A549 (cell line): ENCODE measurements around the gene IL1R1. TPM values are rescaled to one million over a fixed set of nuclear protein-coding genes. Genes with fewer than 3 reads are reported as not detected.

Experiments
- ATAC-seq, 2 experiments: fragments of 200-7000 bp in 1 of 2; fragments of >200 bp in 1 of 2; cut with Nextera tagmentation in 1 of 2; cut with Tn5 transposase in 1 of 2; 3 replicates each; pipeline versions ENCODE4 v1.8.0 to v1.9.1; 2018 to 2020; ENCODE audit warnings: mild to moderate bottlenecking in 1 of 2, moderate library complexity in 1 of 2
- CTCF ChIA-PET: fragments of 300-600 bp; sonication (Branson Sonifier 250); formaldehyde crosslinking; extraction: SDS; loops from one replicate; lab custom pipeline; 2021; ENCODE audit warnings: antibody characterized with exemption, inconsistent platforms; lab: Yijun Ruan, JAX
- POLR2A ChIA-PET: fragments of 350-600 bp; formaldehyde crosslinking; extraction: SDS; loops from one replicate; lab custom pipeline; 2021; ENCODE audit warnings: antibody characterized with exemption, inconsistent platforms; lab: Yijun Ruan, JAX
- DNase-seq, 2 experiments: peaks; one replicate each; pipeline versions ENCODE4 v3.0.0 to v3.0.0-alpha.2; 2011 to 2016; ENCODE audit warnings: low read depth in 1 of 2, low spot score in 1 of 2
- FAIRE-seq: peaks from 2 replicates; lab custom pipeline; 2011; peaks lifted over from hg19 to GRCh38; lab: Jason Lieb, UNC
- H3K27ac ChIP-seq, 2 experiments: fragments of >200 bp; sonication (Bioruptor Twin); formaldehyde crosslinking; 3 replicates each; pipeline ENCODE4 v1.5.1; 2016 to 2017
- H3K4me1 ChIP-seq: fragments of >200 bp; sonication (Bioruptor Twin); formaldehyde crosslinking; 3 replicates; pipeline ENCODE4 v1.6.1; 2016
- H3K4me2 ChIP-seq: fragments of >200 bp; sonication (Bioruptor Twin); formaldehyde crosslinking; 3 replicates; pipeline ENCODE4 v1.6.1; 2016
- H3K4me3 ChIP-seq: fragments of >200 bp; sonication (Bioruptor Twin); formaldehyde crosslinking; 3 replicates; pipeline ENCODE4 v1.5.1; 2016
- H3K9me3 ChIP-seq: fragments of >200 bp; sonication (Bioruptor Twin); formaldehyde crosslinking; 3 replicates; pipeline ENCODE4 v1.6.1; 2016
- CBX2 ChIP-seq: fragments of 200-600 bp; sonication (generic); IDR thresholded peaks from 2 replicates; pipeline ENCODE4 v1.6.1; 2016; ENCODE audit warnings: low read depth, mild to moderate bottlenecking, borderline replicate concordance
- CEBPB ChIP-seq, 2 experiments: fragments of >200 bp in 1 of 2; sonication (Bioruptor Twin) in 1 of 2; formaldehyde crosslinking in 1 of 2; IDR thresholded peaks; 2 replicates each; pipeline ENCODE4 v1.6.1; 2012 to 2016
- CHD4 ChIP-seq: fragments of 200-600 bp; sonication (generic); IDR thresholded peaks from 2 replicates; pipeline ENCODE4 v1.6.1; 2016; ENCODE audit warnings: antibody characterized with exemption, mild to moderate bottlenecking, borderline replicate concordance
- EP300 ChIP-seq, 2 experiments: fragments of >200 bp; sonication (Bioruptor Twin); formaldehyde crosslinking; IDR thresholded peaks; 2 replicates in 1 of 2; 3 replicates in 1 of 2; pipeline ENCODE4 v1.6.1; 2016 to 2017
- FOSB ChIP-seq: fragments of 250-450 bp; sonication (Bioruptor Pico); IDR thresholded peaks from 2 replicates; pipeline ENCODE4 v1.5.0; 2020; ENCODE audit warnings: mild to moderate bottlenecking, moderate library complexity
- FOXS1 ChIP-seq: fragments of 250-450 bp; sonication (Bioruptor Pico); IDR thresholded peaks from 2 replicates; pipeline ENCODE4 v1.5.0; 2020; ENCODE audit warnings: mild to moderate bottlenecking, moderate library complexity
- HDAC2 ChIP-seq: fragments of 200-600 bp; sonication (generic); IDR thresholded peaks from 2 replicates; pipeline ENCODE4 v1.6.1; 2016
- HOXA7 ChIP-seq: fragments of 250-450 bp; sonication (Bioruptor Pico); IDR thresholded peaks from 2 replicates; pipeline ENCODE4 v1.5.0; 2020; ENCODE audit warnings: mild to moderate bottlenecking, moderate library complexity
- HOXB13 ChIP-seq: fragments of 250-450 bp; sonication (Bioruptor Pico); IDR thresholded peaks from 2 replicates; pipeline ENCODE4 v1.5.0; 2020; ENCODE audit warnings: low read depth, mild to moderate bottlenecking, moderate library complexity
- HOXB5 ChIP-seq: fragments of 250-450 bp; sonication (Bioruptor Pico); IDR thresholded peaks from 2 replicates; pipeline ENCODE4 v1.5.0; 2020; ENCODE audit warnings: mild to moderate bottlenecking, moderate library complexity
- JUN ChIP-seq, 2 experiments: fragments of >200 bp; sonication (Bioruptor Twin); formaldehyde crosslinking; IDR thresholded peaks; 2 replicates in 1 of 2; 3 replicates in 1 of 2; pipeline ENCODE4 v1.6.1; 2016 to 2017
- KDM1A ChIP-seq: fragments of 200-600 bp; sonication (generic); IDR thresholded peaks from 2 replicates; pipeline ENCODE4 v1.6.1; 2016; ENCODE audit warnings: low read depth, mild to moderate bottlenecking
- MAFK ChIP-seq: fragments of 450-650 bp; IDR thresholded peaks from 2 replicates; pipeline ENCODE4 v1.6.1; 2014; ENCODE audit not compliant: partially characterized antibody
- NFE2L2 ChIP-seq: fragments of 150-350 bp; conservative IDR thresholded peaks from 2 replicates; pipeline ENCODE4 v1.6.1; 2014; ENCODE audit warnings: low read length
- NR3C1 ChIP-seq: fragments of >200 bp; sonication (Bioruptor Twin); formaldehyde crosslinking; IDR thresholded peaks from 3 replicates; pipeline ENCODE4 v1.6.1; 2017
- RARB ChIP-seq: fragments of 250-450 bp; sonication (Bioruptor Pico); IDR thresholded peaks from 2 replicates; pipeline ENCODE4 v1.8.0; 2021; ENCODE audit warnings: mild to moderate bottlenecking, moderate library complexity
- RNF2 ChIP-seq: fragments of 200-600 bp; sonication (generic); IDR thresholded peaks from 2 replicates; pipeline ENCODE4 v1.6.1; 2016; ENCODE audit warnings: low read depth, mild to moderate bottlenecking, antibody characterized with exemption, moderate library complexity, borderline replicate concordance
- SMC3 ChIP-seq: fragments of >200 bp; sonication (Bioruptor Twin); formaldehyde crosslinking; IDR thresholded peaks from 3 replicates; pipeline ENCODE4 v1.6.1; 2018; ENCODE audit warnings: inconsistent platforms
- TFCP2L1 ChIP-seq: fragments of 250-450 bp; sonication (Bioruptor Pico); IDR thresholded peaks from 2 replicates; pipeline ENCODE4 v1.5.0; 2021; ENCODE audit warnings: mild to moderate bottlenecking
- TP53 ChIP-seq: fragments of 250-450 bp; sonication (Bioruptor Pico); IDR thresholded peaks from 2 replicates; pipeline ENCODE4 v1.5.0; 2021; ENCODE audit warnings: mild to moderate bottlenecking, moderate library complexity
- ZSCAN20 ChIP-seq: fragments of 250-450 bp; sonication (Bioruptor Pico); IDR thresholded peaks from 2 replicates; pipeline ENCODE4 v1.8.0; 2022; ENCODE audit warnings: mild to moderate bottlenecking, moderate library complexity
- WGBS: methylation state at CpG from one replicate; pipeline ENCODE4 v1.1.6; 2017; ENCODE audit errors: missing lambda C conversion rate; 5-methylcytosine and 5-hydroxymethylcytosine counted together
- polyA plus RNA-seq, 4 experiments: library from polyadenylated mRNA; depleted of rRNA in 3 of 4; stranded (reverse); fragments of >200 nt; fragmentation: RNase III in 1 of 4; extraction: RNeasy Plus Mini Kit Qiagen cat#74134 plus additional on column Dnase treatment in 1 of 4; gene quantifications; 2 replicates in 3 of 4; 3 replicates in 1 of 4; pipeline ENCODE4 v1.2.3, GENCODE V29; 2011 to 2017
- TF ChIP-seq, protein P1 (sequence below): fragments of 450-650 bp; IDR thresholded peaks from 2 replicates; pipeline ENCODE4 v1.6.1; 2014; ENCODE audit warnings: antibody characterized with exemption
- TF ChIP-seq, protein P2 (sequence below): IDR thresholded peaks from 2 replicates; pipeline ENCODE4 v1.6.1; 2012; ENCODE audit warnings: low read depth, borderline replicate concordance
- TF ChIP-seq, protein P3 (sequence below): IDR thresholded peaks from 2 replicates; pipeline ENCODE4 v1.6.1; 2012
- TF ChIP-seq, protein P4 (sequence below): fragments of >200 bp; sonication (Bioruptor Twin); formaldehyde crosslinking; IDR thresholded peaks from 3 replicates; pipeline ENCODE4 v1.6.1; 2016
- TF ChIP-seq, protein P5 (sequence below): fragments of >200 bp; sonication (Bioruptor Twin); formaldehyde crosslinking; IDR thresholded peaks from 2 replicates; pipeline ENCODE4 v1.6.1; 2016

IL1R1 gene
- polyA plus RNA-seq, 2 of the 4 experiments (the other 2 are of a cell fraction) = 32.5 to 34.7 TPM

DNA sequence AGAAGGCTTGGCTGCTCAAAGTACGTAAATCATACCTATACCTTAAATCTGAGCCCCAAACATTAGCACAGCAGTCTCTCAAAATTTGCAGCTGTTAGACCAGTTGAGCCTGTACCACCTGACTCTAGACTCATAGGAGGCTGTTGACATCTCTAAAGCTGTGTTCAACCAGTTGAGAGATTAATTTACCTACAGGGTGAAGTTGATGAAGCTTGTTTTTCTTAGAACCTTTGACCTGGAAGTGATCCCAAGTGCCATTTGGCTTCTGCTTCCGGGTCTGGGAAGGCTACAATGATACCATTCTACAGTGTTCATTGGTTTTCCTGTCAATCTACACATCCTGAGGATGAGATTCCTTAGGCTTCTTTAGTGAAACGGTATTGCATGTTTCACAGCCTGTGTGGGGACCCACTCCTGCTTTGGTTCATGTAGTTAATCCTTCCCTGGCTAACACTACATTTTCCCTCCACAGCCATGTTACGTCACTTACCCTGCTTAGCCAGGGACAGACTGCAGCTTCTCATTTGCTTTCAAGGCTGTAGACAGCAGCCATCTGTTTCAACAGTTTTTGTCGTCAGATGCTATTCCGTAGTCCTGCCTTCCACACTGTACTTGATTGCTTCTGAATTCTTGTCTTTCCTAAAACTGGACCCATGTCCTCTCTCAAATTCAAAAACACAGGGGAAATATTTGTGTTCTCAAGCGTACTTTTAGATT, 39.5 kb downstream of the IL1R1 start:
- no peak for TF ChIP-seq JUN (IDR thresholded peaks at IDR 0.05)
- TF ChIP-seq, protein P1, sequence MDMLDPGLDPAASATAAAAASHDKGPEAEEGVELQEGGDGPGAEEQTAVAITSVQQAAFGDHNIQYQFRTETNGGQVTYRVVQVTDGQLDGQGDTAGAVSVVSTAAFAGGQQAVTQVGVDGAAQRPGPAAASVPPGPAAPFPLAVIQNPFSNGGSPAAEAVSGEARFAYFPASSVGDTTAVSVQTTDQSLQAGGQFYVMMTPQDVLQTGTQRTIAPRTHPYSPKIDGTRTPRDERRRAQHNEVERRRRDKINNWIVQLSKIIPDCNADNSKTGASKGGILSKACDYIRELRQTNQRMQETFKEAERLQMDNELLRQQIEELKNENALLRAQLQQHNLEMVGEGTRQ = no peak
- no peak for TF ChIP-seq SMC3
- TF ChIP-seq HDAC2 = no peak
- no peak for TF ChIP-seq HOXB5 (CRISPR knock-in tag)
- TF ChIP-seq CHD4 = no peak
- no peak for TF ChIP-seq RNF2
- TF ChIP-seq, protein P2, sequence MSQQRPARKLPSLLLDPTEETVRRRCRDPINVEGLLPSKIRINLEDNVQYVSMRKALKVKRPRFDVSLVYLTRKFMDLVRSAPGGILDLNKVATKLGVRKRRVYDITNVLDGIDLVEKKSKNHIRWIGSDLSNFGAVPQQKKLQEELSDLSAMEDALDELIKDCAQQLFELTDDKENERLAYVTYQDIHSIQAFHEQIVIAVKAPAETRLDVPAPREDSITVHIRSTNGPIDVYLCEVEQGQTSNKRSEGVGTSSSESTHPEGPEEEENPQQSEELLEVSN = no peak
- TF ChIP-seq TP53 (CRISPR knock-in tag) = no peak
- no peak for TF ChIP-seq TFCP2L1 (CRISPR knock-in tag)
- no peak for TF ChIP-seq RARB (CRISPR knock-in tag)
- TF ChIP-seq HOXA7 (CRISPR knock-in tag) = no peak
- TF ChIP-seq NR3C1 = no peak
- TF ChIP-seq CBX2 = no peak
- no peak for TF ChIP-seq FOXS1 (CRISPR knock-in tag)
- no peak for TF ChIP-seq NFE2L2
- no peak for TF ChIP-seq HOXB13
- Histone ChIP-seq H3K4me2 (no peak overlapping the region), H3K4me3 (no peak overlapping the region), H3K9me3 (no peaks in the 10 kb centered on the region), H3K4me1 (no peaks in the 10 kb centered on the region), H3K27ac (no peak overlapping the region)
- no peak for DNase-seq
- ChIA-PET CTCF (interaction anchor here (0.6 to 2.5 kb wide), 4 partner anchors 15 to 162 kb away, joined by 3 to 5 read pairs (median 4); no protein-coding TSS in a partner anchor), POLR2A (interaction anchor here (0.6 kb wide), 1 partner anchor 174 kb away, joined by 7 read pairs; no protein-coding TSS in a partner anchor)
- ATAC-seq = no peak; a peak in 1 of 6 replicates
- WGBS = 88% methylated on average over 7 of the region's 7 CpGs
- FAIRE-seq = no peak

DNA sequence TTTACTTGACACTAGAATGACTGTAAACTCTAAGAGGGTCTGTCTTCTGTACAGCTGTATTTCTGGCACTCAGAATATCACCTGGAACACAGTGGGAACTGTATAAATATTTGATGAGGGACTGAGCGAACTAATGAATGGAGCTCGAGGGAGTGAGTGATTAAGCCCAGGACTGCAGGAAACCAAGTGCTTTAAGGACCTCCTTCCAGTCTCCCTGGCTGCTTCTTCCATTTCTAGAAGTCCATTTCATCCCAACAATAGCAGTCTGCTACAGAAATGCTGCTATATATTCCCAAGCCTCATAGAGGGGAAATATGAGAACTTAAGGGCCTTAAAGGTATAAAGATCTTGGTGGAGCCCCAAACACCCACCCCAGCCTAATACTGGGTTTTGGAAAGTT, 41.5 kb downstream of the IL1R1 start:
- Histone ChIP-seq H3K27ac (no peak overlapping the region), H3K9me3 (no peaks in the 10 kb centered on the region), H3K4me3 (no peak overlapping the region), H3K4me2 (no peak overlapping the region), H3K4me1 (no peaks in the 10 kb centered on the region)
- FAIRE-seq = no peak
- ChIA-PET POLR2A (no interaction called here), CTCF (interaction anchor here (2.3 kb wide), 1 partner anchor 56 kb away, joined by 12 read pairs; no protein-coding TSS in a partner anchor)
- 68% methylated on average over 2 of the region's 2 CpGs for WGBS
- no peak for ATAC-seq
- TF ChIP-seq, protein P3, sequence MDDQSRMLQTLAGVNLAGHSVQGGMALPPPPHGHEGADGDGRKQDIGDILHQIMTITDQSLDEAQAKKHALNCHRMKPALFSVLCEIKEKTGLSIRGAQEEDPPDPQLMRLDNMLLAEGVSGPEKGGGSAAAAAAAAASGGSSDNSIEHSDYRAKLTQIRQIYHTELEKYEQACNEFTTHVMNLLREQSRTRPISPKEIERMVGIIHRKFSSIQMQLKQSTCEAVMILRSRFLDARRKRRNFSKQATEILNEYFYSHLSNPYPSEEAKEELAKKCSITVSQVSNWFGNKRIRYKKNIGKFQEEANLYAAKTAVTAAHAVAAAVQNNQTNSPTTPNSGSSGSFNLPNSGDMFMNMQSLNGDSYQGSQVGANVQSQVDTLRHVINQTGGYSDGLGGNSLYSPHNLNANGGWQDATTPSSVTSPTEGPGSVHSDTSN = no peak
- TF ChIP-seq HOXB5 (CRISPR knock-in tag) (no peak), FOXS1 (CRISPR knock-in tag) (no peak), MAFK (no peak)
- DNase-seq = no peak

DNA sequence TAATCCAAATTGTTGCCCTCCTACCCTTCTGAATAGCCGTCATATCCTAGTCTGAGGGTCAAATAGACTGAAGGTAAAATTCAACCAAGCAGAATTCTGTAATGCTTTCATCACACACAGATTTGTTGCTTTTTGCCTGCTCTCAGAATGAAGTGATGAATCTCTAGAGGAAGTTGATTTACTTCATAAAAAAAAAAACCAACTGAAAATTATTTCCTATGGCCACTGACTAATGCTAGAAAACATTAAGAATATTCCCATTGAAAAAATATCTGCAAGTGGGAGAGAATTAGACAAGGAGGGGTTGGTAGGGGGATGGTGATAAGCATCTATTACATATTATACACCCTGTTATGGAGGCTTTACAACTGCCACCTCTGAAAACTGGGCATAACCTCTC, 42.0 kb downstream of the IL1R1 start:
- no peak overlapping the region for H3K27ac ChIP-seq
- no peak overlapping the region for H3K4me2 ChIP-seq
- no peak for ATAC-seq
- H3K4me1 ChIP-seq = no peaks in the 10 kb centered on the region
- no peak for TF ChIP-seq CEBPB (IDR thresholded peaks at IDR 0.05)
- TF ChIP-seq, protein P4, sequence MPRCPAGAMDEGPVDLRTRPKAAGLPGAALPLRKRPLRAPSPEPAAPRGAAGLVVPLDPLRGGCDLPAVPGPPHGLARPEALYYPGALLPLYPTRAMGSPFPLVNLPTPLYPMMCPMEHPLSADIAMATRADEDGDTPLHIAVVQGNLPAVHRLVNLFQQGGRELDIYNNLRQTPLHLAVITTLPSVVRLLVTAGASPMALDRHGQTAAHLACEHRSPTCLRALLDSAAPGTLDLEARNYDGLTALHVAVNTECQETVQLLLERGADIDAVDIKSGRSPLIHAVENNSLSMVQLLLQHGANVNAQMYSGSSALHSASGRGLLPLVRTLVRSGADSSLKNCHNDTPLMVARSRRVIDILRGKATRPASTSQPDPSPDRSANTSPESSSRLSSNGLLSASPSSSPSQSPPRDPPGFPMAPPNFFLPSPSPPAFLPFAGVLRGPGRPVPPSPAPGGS = no peak
- TF ChIP-seq EP300 (IDR thresholded peaks at IDR 0.05) = no peak
- TF ChIP-seq FOSB = no peak
- no peak for TF ChIP-seq KDM1A
- TF ChIP-seq ZSCAN20 (CRISPR knock-in tag) = no peak
- TF ChIP-seq, protein P5, sequence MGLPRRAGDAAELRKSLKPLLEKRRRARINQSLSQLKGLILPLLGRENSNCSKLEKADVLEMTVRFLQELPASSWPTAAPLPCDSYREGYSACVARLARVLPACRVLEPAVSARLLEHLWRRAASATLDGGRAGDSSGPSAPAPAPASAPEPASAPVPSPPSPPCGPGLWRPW = no peak
- TF ChIP-seq, all 56 proteins: peak for 0
- WGBS = 87% methylated on average over 1 of the region's 1 CpG
- FAIRE-seq (no peak), DNase-seq (no peak)
- CTCF ChIA-PET = interaction anchor here (2.3 kb wide), 1 partner anchor 56 kb away, joined by 12 read pairs; no protein-coding TSS in a partner anchor
- Histone ChIP-seq H3K9me3 (no peaks in the 10 kb centered on the region), H3K4me3 (no peak overlapping the region)
- POLR2A ChIA-PET = no interaction called here
